Activated naive CD4-positive, alpha-beta T cell (primary cell): Measurements from ENCODE around the gene IRX4.

Source experiments
- DNase-seq, 4 experiments: peaks; one replicate each; lab custom pipeline; 2025; lab: John Stamatoyannopoulos, UW

The IRX4 gene

DNA sequence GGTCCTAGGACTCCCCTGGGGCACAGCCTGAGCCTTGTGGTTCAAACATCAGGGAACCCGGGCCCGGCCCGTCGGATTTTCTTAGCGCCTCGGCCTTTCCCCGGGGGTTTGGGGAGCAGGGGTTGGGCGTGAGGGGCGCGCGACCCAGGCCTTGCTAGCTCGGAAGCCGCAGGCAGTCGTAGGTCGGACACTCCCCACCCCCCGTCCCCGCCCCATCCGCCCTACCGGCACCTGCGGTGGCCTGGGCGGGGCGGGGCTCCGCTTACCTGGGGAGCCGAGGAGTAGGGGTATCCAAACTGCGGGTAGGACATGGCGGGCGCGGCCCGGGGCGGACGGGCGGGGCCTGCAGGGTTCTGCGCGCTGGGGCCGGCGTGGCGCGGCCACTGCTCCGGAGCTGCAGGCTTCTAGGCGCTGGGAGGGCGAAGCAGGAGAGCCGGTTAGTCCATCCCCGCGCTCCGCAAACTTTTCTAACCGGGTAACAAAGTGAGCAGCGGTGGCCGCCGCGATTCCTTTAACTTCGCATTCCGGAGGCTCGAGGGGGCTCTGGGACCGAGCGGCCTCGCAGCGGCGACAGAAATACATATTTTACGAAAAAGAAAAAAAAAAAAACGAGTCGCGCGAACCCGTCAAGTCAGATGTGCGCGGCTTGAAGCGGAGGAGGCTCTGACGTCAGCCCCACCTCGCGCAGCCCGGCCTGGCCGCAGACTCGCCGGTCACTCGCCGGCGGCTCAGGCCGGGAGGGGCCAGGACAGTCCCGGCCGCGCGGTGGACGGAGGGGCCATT lies at the start of gene IRX4:
Gene IRX4 (minus strand): TSS at position 589 of the 783 bp plus-strand sequence. CDS start 278 bp downstream, at position 311.
- DNase-seq: no peak

DNA sequence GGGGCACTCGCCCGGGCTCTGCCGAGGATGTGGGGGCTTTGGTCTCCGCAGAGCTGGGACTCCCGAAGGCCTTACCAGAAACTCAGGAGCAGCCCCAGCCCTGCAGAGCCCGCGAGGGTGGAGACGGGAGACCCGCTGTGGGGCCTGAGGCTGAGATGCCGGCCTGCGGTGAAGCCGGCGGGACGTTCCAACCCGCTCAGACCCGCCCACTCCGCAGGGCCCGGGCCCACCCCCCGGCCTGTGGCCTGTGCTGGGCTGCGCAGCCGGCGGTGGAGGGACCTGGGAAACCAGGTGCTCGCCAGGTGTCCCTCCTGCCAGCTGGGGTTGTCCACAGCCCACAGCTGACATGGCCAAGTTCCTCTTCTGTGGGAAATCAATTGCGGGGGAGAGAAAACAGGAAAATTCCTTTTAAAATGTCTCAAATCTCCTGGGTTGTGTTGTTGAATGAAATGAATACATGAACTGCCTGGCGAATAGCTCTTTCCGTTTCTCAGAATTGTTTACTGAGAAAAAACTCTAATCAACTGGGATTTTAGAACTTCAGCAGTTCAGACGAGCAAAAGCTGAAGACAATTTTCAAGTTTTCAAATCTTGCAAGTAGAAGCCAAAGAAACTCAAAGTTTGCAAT lies 49.0 kb upstream of the IRX4 start:
- no peak for DNase-seq

DNA sequence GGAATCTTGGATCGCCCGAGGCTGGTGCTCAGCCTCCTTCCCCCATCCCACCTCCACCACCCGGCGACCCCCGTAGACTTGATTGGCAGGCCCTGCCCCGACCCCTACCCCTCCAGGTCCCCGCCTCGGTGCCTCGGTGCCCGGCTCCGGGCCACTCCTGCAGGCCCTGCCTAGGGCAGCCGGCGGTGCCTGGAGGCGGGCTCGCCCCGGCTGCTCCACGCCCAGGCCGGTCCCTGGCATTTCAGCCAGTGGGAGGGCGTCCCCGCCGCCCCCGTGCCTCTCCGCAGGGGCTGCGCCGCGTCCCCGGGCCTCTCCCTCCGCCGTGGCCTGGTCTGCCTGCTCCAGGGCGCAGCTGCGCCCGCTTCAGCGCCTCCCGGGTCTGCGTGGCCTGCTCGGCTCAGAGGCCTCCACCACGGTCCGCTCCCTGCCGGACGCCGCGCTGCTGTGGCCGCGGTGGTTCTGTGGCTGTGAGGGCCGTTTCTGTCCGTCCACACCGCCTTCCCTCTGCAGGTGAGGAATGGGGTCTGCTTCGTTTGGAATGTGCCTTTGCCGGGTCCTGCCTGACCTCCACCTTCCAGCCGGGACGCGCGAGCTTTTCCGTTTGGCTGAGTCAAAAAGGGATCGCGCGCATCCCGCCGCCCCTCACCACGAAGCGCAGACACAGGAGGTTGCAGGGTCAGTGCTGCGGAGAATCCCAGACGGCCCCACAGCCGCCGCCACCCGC lies 48.3 kb upstream of the IRX4 start:
- no peak for DNase-seq

DNA sequence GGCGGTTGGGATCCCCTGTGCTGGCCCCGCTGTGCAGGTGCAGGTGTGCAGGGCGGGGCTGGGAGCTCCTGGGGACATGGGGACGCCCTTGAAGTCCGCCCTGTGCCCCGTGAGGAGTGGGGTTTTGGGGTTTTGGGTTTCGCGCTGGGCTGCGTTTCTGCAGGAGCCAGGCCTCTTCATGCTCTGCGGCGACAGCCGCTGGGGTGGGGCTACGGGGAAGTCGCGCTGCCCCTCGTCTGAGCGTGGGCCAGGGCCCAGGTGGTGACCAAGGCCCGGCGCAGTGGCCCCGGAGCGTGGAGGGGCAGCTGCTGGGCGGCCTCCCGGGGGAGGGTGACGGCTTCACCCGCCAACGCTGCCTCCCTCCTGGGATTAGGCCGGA lies 47.8 kb upstream of the IRX4 start:
- DNase-seq: no peak

DNA sequence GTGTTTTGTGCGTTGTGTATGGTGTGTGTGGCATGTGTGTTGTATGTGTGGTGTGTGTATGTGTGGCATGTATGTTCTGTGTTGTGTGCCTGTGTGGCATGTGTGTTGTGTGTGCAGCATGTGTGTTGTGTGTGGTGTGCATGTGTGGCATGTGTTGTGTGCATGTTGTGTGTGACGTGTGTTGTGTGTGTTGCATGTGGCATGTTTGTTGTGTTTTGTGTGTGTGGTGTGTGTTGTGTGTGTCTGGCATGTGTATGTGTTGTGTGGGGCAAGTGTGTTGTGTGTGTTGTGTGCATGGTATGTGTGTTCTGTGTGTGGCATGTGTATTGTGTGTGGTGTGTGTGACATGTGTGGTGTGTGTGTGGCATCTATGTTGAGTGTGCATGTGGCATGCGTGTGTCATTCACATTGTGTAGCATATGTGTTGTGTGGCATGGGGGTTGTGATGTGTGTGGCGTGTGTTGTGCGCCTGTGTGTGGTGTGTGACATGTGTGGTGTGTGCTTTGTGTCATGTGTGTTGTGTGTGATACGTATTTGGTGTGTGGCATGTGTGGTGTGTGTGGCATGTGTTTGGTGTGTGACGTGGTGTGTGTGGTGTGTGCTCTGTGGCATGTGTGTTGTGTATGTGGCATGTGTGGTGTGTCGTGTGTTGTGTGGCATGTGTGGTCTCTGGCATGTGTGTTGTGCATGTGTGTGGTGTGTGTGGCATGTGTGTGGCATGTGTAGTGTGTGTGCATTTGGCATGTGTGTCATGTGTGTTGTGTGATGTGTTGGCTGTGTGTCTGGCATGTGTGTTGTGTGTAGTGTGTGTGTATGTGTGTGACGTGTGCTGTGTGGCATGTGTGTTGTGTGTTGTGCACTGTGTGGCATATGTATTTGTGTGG lies 46.6 kb upstream of the IRX4 start:
- DNase-seq: no peak

DNA sequence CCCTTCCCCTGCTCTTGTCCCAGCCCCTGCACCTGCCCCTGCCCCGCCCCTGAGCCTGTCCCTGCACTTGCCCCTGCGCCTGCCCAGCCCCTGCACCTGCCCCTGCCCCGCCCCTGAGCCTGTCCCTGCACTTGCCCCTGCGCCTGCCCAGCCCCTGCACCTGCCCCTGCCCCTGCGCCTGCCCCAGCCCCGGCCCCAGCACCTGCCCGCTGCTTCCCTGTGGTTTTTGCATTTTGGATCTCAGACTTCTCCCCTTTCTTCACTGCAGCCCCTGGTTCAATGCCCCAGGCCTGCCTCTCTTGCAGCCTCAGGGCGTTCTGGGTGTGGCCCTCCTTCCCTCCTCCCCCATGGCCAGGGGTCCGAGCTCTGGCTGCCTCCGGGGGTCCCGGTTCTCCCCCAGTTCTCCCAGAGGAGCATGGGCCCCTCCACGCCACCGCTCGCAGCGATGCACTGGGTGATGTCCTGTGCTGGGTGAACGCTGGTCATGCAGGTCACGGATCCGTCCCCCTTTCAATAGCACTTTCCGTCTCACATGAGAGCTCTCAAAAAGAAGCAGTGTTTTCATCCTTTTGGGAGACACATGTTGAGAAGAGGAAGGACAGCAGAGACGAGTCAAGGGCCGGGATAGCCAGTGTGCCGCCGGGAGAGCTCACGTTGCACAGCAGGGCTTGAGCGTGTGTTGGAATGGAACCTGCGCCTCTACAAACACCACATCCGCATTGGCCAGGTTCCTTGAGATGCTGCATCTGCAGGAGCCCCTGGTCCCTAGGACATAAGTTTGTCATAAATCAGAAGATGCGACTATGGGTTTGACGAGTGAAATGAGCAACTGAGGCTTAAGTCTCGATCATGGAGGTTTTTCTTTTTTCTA lies 44.0 kb upstream of the IRX4 start:
- no peak for DNase-seq

DNA sequence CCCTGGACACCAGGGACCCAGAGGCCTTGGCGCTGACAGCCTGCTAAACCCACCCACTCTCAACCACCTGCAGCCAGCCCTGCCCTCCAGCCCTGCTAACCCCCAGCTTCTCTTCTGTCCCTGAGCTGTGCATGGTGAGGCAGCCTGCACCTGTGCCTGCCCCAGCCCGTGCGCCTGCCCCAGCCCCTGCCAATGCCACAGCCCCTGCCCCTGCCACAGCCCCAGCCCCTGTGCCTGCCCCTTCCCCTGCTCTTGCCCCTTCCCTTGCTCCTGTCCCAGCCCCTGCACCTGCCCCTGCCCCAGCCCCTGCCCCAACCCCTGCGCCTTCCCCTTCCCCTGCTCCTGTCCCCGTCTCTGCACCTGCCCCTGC lies 43.3 kb upstream of the IRX4 start:
- DNase-seq: no peak

DNA sequence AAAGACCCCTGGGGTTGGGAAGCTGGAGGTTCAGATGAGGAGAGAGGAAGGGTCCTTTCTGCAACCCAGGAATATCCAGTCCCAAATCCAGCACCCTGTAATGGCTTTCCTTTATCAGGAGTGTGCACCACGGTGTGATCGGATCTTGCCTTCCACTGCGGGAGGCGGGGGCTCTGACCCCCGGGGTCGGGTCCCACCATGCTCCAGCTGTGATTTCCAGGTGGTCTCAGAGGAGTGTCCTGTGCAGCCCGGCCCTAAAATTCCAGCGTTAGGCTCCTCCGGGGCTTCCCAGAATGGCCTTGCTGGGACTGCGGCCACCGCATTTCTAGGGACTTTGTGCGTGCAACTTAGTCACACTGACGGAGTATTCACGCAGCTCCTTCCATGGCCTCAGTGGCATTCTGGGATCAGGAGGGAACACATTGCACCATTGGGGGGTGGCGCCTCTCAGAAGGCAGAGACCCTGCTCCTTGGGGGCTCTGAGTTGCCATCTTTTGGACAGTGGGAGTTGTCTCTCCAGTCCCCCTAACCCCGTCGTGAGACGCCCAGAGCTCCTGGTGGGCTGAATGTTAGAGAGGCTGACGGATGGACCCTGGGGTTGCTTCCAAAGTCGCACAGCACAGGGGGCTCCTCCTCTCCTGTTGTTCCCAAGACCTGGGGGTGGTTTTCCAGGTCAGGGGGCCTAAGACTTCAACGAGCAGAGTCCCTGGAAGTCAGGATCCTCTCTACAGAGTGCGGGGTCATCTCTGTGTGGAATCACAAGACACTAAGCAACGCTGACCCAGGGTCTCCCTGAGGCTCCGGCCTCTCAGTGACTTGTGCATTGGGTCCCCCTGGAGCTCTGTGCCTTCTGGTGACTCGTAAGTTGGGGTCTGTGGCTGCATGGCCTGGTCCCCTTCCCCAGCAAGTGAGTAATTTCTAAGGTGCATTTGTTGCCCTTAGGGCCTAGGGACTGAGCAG lies 42.7 kb upstream of the IRX4 start:
- no peak for DNase-seq

DNA sequence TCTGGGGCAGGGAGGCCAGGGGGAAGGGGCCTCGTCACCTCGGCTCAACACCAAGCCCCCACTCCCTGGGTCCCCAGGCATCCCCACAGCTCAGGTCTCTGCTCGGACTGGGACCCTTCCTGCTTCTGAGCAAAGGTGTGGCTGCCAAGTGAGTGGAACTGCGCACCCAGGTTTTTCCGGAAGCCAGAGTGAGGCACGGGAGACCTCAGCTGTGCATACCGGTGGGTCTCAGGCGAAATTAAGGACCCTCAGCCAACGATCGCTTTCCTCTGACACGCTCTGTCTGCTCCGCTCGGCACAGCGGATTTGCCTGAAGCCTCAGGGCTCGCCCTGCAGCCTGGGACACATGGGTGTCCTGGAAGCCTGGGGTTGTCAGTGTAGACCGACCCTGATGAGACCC lies 41.0 kb upstream of the IRX4 start:
- no peak for DNase-seq

DNA sequence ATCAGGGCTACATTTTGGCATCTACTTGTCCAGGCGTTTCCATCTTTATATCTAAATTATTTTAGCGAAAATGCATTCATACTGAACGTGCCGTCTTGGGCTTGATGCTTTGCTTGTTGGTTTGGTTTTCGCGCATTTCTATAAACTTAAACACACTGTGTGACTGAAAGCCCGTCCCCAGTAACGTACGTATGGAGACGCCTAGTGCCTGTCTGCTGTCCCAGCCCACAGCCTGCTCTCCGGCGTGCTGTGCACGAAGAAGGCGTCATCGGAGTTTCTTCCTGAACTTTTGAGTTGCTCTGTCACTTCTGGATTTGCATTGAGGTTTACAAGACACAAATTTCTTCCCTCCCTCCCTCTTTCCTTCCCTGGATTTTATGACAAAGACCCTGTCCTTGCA lies 40.6 kb upstream of the IRX4 start:
- DNase-seq: no peak

DNA sequence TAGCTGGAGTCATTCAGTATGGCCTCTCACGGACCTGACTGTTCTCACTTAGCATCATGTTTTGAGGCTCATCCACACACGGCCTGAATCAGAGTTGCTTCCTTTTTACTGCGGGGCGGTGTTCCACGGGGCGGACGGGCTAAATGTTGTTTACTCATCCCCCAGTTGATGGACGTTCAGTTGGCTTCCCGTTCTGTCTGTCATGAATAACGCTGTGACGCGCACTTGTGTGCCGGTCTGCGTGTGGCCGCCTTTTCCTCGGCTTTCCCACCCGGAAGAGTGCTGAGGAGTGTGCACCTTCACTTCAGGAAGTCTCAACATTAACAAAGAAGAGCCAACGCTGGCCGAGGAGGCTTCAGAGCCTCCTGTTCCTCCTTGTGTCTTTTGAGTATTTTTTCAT lies 39.0 kb upstream of the IRX4 start:
- no peak for DNase-seq

DNA sequence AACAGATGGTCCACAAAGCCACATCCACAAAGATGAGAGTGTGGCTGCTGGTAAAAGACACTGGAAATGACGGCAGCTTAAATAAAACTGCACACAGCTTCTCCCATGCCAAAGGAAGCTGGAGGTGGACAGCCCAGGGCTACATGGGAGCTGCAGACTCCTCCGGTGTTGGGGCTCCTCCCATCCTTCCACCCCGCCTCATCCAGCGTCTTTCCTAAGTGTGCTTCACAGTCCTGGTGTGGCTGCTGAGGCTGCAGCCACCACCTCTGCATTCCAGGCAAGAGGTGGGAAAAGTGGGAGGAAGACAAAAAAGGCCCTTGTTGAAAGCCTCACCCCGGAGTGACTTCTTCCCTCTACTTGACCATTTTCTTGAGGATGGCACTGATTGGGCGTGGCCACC lies 37.0 kb upstream of the IRX4 start:
- DNase-seq: no peak

DNA sequence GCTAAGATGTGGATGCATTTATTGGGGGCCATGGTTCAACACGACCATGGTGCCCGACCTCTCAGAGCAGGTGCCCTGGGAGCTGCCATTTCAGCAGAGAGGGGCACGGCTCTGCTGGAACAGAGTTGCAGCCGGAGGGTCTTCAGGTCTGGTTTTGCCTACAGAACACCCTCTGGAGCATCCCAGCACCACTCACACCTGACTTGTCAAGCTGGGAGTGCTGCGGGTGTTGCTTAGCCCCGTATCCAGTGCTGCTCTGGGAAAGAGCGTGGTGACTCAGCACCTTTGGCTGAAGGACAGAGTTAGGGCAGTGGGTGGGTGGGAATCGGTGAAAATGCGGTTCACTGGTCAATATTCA lies 36.5 kb upstream of the IRX4 start:
- DNase-seq: no peak

DNA sequence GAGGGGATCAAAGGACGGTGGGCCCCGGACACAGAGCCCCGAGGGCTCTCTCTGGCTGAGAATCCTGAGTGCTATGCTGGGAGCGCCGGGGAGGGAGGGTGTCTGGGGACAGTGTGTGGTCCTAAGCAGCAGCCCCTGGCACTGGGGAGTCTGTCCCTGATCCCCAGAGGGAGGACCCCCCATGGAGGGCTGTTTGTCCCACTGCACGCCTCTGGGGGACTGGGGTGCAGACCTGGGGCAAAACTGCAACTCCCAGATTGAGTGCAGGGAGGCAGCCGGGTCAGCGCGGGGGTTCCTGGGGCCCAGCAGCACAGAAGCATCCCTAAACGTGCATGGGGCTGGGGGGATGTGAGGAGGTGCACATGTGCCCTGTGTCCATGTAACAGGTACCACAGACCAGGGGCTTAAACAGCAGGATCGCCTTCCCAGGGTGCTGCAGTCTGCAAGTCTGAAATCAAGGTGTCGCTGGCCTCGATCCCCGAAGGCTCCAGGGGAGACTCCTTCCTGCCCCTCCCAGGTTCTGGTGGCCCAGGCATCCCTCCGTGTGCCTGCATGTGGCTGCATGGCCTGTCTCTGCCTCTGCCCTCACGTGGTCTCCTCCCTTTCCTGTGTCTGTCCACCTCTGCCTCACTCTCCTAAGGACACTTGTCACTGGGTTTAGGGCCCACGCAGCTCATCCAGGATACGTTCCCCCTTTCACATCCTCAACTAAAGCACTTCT lies 35.9 kb upstream of the IRX4 start:
- DNase-seq: no peak

DNA sequence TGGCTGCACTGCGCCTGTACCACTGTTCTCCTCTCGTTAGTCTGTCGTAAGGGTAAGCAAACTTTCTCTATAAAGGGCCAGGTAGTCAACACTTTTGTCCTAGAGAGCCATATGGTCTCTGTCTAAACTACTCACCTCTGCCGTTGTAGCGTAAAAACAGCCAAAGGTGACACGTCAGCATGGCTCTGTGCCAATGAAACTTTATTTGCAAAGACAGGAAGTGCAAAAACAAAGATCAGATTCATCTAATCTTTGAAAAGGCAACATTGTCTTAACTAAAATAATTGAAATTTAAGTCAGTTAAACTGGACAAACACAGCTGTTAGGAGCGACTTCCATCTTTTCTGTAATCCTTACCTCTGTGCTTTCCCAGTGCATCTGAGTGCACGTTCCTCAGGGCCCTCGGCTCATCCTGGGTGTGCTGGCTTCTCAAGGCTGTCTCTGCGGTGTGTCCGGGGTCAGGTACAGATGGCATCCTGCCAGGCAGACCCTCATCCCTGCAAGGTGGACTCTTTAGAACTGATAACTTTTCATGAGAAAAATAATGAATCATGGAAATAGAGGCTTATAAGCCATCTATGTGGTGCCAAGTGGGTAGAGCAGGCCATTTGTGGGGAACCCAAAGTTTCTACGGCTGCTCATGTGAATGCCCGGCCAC lies 35.2 kb upstream of the IRX4 start:
- no peak for DNase-seq

DNA sequence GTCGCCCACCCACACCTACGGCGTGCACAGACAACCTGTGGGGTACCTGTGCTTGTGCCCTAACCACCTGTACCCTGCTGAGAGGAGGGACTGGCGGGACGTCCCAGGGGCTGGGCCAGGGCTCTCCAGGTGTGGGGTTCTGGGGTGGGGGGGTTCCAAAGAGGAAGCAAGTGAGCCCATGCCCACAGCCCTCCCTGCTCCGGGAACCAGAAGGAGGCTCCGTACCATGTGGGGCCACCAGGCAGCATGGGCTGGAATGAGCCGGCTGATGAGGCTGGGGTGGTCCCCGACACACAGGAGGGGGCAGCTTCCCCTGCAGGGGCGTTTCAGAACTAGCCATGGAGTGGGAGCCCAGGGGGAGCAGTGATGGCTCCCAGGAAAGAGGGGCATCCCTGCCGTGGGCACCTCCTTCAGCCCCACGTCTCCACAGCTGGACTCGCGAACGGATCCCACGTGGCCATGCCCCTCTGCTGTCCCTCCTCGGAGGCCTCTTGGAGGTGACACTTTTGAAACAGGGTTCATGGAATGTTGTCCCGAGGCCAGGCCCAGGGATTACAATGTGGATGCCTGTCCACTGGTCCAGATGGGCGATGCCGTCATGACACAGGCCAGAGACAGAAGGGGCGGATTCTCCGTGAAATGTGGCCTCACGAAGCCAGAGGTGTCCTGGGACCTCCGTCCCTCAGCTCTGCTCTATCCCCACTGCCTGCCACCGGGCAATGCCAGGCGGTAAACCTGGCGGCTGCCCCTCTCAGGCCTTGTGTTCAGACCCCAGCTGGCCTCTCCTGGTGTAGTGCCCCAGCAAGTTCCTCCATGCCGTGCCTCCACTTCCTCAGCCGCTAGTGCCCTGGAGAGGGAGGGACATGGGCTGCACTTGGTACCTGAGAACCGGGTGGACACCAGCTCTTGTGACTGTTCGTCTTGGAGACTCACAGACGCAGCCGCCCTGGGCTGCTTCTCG lies 33.6 kb upstream of the IRX4 start:
- no peak for DNase-seq

DNA sequence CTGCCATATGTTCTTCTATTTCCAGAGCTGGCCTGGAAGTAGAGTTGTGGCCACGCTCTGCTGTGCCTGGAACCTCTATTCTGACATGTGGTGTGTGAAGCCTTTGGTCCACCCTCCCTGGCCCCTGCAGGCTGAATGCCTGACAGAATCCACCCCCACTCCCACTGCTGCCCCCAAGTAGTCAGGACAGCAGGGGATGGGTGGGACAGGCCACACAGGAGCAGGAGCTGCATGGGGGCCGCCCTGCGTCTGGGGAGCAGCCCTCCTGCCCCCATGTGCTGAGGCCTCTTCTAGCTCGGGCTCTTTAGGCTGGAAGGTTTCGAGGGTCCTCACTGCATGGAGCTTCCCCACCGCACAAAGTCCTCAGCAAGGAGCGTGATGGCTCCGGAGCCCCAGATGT lies 32.6 kb upstream of the IRX4 start:
- no peak for DNase-seq

DNA sequence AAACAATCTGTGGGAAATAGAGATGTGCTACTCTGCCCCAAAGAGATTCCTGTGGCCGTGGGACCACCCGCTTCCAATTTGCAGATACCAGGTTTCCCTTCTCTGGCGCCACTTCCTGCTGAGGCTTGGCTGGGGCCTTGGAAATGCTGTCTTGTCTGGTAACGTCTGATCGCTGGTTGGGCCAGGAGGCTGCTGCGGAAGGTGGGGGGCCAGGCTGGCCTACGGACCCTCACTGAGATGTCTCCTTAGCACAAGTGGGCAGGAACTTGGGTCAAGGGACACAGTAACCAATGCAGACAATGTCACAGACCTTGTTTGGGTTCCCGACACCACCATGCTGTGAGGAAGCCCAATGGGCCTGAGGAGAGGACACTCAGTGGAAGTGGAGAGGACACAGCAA lies 31.7 kb upstream of the IRX4 start:
- no peak for DNase-seq
